Activated CD4-positive, alpha-beta memory T cell treated with anti-CD3 and anti-CD28 coated beads for 36 hours (primary cell): ENCODE data around the gene ALAD. TPM values are rescaled to one million over a fixed set of nuclear protein-coding genes. Genes with fewer than 3 reads are reported as not detected.

Experiments used
- CTCF ChIA-PET: fragments of 350-600 bp; sonication (Branson Sonifier 250); formaldehyde crosslinking; loops from one replicate; lab custom pipeline; 2021; ENCODE audit warnings: antibody characterized with exemption, inconsistent platforms; lab: Charles Lee
- POLR2A ChIA-PET: fragments of 350-600 bp; sonication (Branson Sonifier 250); formaldehyde crosslinking; loops from one replicate; lab custom pipeline; 2021; ENCODE audit warnings: antibody characterized with exemption; lab: Charles Lee
- DNase-seq: peaks from one replicate; pipeline ENCODE4 v3.0.0-alpha.2; 2020
- H3K27ac Mint-ChIP-seq: one replicate; pipeline ENCODE4 v1.8.0; 2021; ENCODE audit warnings: mixed read lengths
- H3K27me3 Mint-ChIP-seq: one replicate; pipeline ENCODE4 v1.8.0; 2021; ENCODE audit warnings: mixed read lengths
- H3K36me3 Mint-ChIP-seq: one replicate; pipeline ENCODE4 v1.8.0; 2021; ENCODE audit warnings: mixed read lengths
- H3K4me1 Mint-ChIP-seq: one replicate; pipeline ENCODE4 v1.8.0; 2021; ENCODE audit warnings: low read depth, mixed read lengths
- H3K4me3 Mint-ChIP-seq: one replicate; pipeline ENCODE4 v1.8.0; 2021; ENCODE audit warnings: mild to moderate bottlenecking, mixed read lengths
- H3K9me3 Mint-ChIP-seq: one replicate; pipeline ENCODE4 v1.8.0; 2021; ENCODE audit warnings: mixed read lengths
- intact Hi-C: fragments of 100-400 bp; cut with micrococcal nuclease; formaldehyde crosslinking; loops from one replicate; pipeline ENCODE4 v1.15.1; 2023
- total RNA-seq, 2 experiments: library from RNA; stranded (reverse); gene quantifications; one replicate each; pipeline ENCODE4 v1.2.3, GENCODE V29; 2021

Gene ALAD
- total RNA-seq, 2 experiments from 2014 or later: 21.4 to 22.9 TPM

DNA sequence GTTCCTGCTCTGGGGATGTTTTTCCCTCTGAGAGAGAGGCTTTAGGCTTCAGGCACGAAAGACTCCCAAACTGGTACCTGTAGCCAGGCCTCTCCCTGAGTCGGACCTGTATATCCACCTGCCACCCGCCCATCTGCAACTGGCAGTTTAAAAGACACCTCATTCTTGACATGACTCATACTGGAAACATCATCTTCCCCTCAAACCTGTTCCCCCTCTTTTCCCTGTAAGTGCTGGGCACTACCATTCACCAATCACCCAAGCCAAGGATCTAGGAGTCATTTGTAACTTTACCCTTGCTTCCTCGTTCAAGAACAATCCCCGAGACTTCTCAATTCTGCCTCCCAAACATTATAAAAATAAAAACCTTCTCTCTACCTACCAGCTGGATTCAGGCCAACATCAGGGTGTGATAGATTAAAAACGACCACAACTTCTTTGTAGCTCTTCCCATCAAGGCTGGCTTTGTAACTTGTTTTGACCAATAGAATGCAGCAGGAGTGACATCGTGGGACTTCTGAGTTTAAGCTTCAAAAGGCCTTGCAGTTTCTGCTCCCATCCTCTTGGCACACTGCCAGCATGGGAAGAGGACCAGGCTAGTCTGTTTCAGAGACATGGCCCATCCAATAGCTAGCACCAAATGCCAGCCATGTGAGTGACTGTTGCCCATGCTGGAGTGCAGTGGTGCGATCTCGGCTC, 59.2 kb downstream of the ALAD start:
- Mint-ChIP-seq H3K27ac (no peak overlapping the region), H3K4me1 (peaks cover 39% of the 10 kb centered on the region), H3K9me3 (no peaks in the 10 kb centered on the region), H3K27me3 (no peaks in the 10 kb centered on the region), H3K4me3 (no peak overlapping the region), H3K36me3 (no peaks in the 10 kb centered on the region)
- no peak for DNase-seq
- intact Hi-C loops: loop anchor here (2.0 to 10.0 kb wide), 5 partner anchors 35 to 173 kb away; partner anchors contain the start of genes C9orf43, CDC26, FKBP15 and HDHD3
- POLR2A ChIA-PET: interaction anchor here (3.6 kb wide), 1 partner anchor 8 kb away, joined by 19 read pairs; the partner anchor contains the start of gene BSPRY
- CTCF ChIA-PET: interaction anchor here (1.2 kb wide), 1 partner anchor 68 kb away, joined by 3 read pairs; no protein-coding TSS in a partner anchor

DNA sequence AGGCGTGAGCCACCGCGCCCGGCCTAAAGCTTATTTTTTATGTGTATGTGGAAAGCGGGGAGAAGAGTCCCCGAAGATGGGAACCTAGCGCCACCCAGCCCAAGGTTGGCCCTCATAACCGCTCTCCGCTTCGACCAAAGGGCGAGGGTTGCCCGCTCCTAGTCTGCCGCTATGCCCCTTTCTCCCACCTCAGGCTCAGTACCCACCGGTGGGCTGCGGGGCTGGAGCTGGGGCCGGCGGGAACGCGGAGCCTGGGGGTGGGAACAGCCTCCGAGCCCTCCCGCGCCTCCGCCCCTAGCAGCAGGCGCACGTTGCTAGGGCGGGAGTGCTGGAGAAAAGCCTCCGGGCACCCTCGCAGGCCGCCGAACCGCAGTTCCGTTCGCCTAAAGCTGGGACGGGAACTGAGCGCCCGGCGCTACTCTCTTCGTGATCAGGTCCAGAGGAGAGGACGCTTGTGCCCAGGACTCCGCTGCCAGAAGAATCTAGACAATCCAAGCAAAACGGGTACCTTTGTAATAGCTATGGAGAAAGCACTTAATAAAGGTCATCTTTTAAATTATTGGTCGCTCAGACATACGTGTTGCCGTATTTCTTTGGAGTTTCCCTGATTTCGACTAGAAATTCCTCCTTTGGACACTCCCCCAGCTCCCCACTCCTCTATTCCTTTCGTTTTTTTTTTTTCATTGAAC, 60.9 kb downstream of the ALAD start, which contains the start of gene WDR31:
WDR31 (minus strand) TSS at position 265 of the 689 bp plus-strand sequence. CDS start 8,253 bp downstream, outside the sequence.
- Mint-ChIP-seq H3K27me3 (no peaks in the 10 kb centered on the region), H3K27ac (no peak within 1 kb of the TSS), H3K9me3 (no peaks in the 10 kb centered on the region), H3K4me3 (peak within 1 kb of the TSS; percentile 72), H3K4me1 (peaks cover 27% of the 10 kb centered on the region), H3K36me3 (no peaks in the 10 kb centered on the region)
- ChIA-PET CTCF (interaction anchor here (0.6 to 2.1 kb wide), 9 partner anchors 8 to 1805 kb away, joined by 3 to 11 read pairs (median 3); partner anchors contain the start of genes ALAD, BSPRY, CDC26 and PRPF4), POLR2A (interaction anchor here (0.7 to 3.6 kb wide), 8 partner anchors 10 to 177 kb away, joined by 3 to 19 read pairs (median 5); partner anchors contain the start of genes ALAD, BSPRY, C9orf43 and FKBP15)
- DNase-seq: peak; percentile 88
- intact Hi-C loops: loop anchor here (1.0 to 10.0 kb wide), 6 partner anchors 8 to 175 kb away; partner anchors contain the start of genes C9orf43, CDC26, FKBP15 and HDHD3

DNA sequence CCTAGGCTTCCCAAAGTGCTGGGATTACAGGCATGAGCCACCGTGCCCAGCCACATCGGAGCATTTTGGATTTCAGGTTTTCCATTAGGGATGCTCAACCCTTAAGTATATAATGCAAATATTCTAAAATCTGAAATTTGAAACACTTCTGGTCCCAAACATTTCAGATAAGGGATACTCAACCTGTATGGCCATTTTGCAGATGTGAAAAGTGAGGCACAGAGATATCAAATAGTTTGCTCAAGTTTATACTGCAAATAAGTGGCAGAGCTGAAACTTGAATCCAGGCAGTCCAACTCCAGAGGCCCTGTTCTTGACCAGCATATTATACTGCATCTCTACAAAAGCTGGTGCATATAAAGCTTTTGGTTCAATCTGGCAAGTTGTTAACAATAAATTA, 63.4 kb downstream of the ALAD start:
- intact Hi-C loops: no loop called here
- ChIA-PET POLR2A (no interaction called here), CTCF (interaction anchor here (1.3 to 2.0 kb wide), 2 partner anchors 26 to 63 kb away, joined by 4 to 6 read pairs; partner anchors contain the start of gene CDC26)
- no peak for DNase-seq
- H3K27ac Mint-ChIP-seq: no peak overlapping the region
- peaks cover 25% of the 10 kb centered on the region for H3K4me1 Mint-ChIP-seq
- no peaks in the 10 kb centered on the region for H3K27me3 Mint-ChIP-seq
- H3K9me3 Mint-ChIP-seq: no peaks in the 10 kb centered on the region
- H3K4me3 Mint-ChIP-seq: no peak overlapping the region
- H3K36me3 Mint-ChIP-seq: no peaks in the 10 kb centered on the region

Other genes starting within 250 kb of the ALAD start
- 10 to 100 TPM; 25.8 to 27.7 TPM for gene FKBP15, start 180.0 kb downstream of the ALAD start, total RNA-seq
- gene SLC31A1, start 179.7 kb downstream of the ALAD start, total RNA-seq: 10 to 100 TPM; 12.1 to 12.5 TPM
- 10 to 100 TPM; 49.8 to 50.9 TPM for gene CDC26, start 125.7 kb downstream of the ALAD start, total RNA-seq
- 10 to 100 TPM; 47.6 to 48.7 TPM for gene PRPF4, start 125.6 kb downstream of the ALAD start, total RNA-seq
- under 1 TPM; 0.36 to 0.39 TPM for gene RNF183, start 97.9 kb downstream of the ALAD start, total RNA-seq
- gene WDR31, start 61.0 kb downstream of the ALAD start, total RNA-seq: 1 to 10 TPM; 1.6 to 2.4 TPM
- 1 to 10 TPM; 7.6 to 8.5 TPM for gene BSPRY, start 51.7 kb downstream of the ALAD start, total RNA-seq
- 10 to 100 TPM; 17.2 to 17.7 TPM for gene HDHD3, start 24.3 kb downstream of the ALAD start, total RNA-seq
- 10 to 100 TPM; 44.3 to 45.0 TPM for gene POLE3, start 9.4 kb upstream of the ALAD start, total RNA-seq
- under 1 TPM; 0.65 to 0.81 TPM for gene C9orf43, start 9.5 kb upstream of the ALAD start, total RNA-seq
- gene RGS3, start 62.4 kb upstream of the ALAD start, total RNA-seq: 10 to 100 TPM; 54.4 to 57.7 TPM